Hematopoietic multipotent progenitor cell treated with erythropoietin and hydrocortisone succinate and interleukin-3 and kit ligand, for 6 days (in vitro differentiated cells): ENCODE data around the gene DIO1.

Experiments used
- DNase-seq: peaks from one replicate; pipeline ENCODE4 v3.0.0-alpha.2; 2015

The DIO1 gene

DNA sequence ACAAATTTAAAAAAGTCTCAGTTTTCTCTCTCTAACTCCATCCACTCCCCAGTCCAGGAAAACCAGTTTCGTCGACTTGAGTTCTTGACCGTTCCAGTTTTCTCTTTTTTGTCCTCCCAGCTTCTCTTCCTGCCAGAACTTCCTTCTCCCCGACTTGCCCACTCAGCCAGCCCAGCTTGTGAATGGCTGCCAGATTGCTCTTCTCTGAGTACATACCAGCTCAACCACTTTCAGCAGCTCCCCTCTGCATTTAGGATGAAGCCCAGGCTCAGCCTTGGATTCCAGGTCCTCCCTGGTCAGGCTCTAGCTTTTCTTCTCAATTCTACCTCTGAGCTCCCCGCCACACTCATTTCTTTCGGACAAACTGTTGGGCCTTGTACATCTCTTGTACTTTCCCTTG, 1.4 kb downstream of the DIO1 start:
- no peak for DNase-seq

DNA sequence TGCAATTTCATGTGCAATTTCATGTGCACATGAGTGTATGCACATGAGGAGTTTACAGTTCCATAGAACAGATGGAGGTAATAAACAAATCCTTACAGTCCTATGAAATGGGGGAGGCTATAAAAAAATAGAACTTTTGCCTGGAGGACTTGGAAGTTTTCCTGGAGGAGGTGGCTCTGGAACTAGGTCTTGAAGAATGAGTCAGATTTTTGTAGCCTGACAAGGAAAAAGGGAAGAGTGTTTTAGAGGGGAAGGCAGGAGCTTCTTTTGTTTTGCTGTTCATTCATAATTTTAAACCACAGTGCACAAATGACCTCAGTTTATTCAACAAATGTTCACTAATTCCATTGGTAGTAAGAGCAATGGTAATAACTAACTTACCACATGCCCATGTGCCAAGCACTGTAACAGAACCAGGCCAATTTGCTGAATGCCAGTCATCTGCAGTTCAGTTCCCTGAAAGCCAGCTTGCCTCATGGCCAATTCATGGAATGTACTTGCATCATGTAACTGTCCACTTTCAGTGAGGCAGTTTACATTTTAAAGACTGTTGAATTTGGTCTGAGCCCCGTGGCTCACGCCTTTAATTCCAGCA, 2.7 kb downstream of the DIO1 start:
- DNase-seq: no peak

DNA sequence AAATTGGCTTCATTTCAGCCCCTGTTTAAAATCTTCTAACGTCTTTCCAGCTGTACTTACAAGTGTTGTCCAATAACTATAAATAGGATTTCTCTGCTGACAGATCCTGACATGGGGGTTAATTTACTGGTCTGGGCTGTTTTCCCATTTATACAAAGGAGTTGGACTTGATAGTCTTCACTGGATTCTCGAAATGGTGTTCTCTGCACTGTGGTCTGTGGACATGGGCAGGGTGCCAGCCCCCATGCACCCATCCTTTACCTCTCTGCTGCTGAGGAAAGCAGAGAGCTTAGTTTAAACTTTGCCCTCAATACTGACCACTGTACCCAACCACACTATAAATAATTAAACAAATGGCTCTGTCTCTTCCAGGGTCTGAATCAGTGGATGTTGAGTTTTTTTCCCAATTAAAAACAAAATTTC, 5.2 kb downstream of the DIO1 start:
- DNase-seq: no peak

DNA sequence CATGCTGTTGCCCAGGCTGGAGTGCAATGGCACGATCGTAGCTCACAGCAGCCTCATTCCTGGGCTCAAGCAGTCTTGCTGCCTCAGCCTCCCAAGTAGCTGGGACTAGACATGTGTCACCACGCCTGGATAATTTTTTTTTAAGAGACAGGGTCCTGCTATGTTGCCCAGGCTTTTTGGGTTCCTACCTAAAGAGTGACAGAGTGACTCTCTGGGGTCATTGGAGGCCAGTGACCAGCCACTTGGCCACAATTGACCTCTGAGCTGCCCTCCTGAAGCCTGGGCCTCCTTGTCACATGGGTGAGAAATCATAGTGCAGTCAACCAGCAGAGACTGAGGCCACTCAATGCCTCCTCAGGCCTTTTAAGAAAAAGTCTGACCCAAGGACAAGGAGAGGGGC, 5.7 kb downstream of the DIO1 start:
- DNase-seq: no peak

DNA sequence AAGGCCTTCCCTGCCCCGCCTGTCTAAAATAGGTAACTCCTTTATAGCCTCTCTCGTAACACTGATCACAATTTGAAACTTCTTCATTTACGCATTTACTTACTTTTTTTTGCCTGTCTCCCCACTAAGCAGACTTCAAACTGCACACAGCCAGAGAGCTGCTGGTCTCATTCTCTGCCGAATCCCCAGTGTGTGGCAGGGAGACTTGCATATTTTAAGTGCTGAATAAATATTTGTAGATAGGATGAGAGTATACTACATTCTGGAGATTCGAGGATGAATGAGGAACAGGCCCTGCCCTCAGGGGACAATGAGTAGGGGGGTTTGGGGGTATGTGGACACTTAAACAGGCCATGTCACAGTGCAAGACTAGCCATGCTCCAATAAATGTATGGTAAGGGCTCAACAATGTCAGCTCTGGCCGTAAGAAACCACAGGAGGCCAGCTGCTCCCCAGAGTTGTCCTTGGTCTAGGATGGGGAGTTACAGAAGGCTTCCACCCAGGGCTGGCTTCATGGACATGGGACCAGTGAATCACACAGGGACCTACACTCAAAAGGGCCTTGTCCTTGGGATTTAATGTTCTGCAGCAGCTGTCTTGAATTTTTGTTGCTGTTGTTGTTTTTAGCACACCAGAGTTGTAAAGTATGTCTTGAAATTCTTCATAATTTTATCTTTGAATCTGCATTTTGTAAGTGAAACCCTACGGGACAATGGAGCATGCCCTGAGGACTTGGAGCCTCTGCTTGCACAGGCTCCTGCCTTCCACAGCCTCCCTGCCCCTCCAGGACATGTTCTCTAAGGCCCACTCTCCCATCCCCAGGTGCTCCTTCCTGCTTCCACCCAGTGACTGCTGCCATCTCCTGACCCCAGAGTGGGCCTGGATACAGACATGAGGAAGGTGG, 8.5 kb downstream of the DIO1 start:
- no peak for DNase-seq

DNA sequence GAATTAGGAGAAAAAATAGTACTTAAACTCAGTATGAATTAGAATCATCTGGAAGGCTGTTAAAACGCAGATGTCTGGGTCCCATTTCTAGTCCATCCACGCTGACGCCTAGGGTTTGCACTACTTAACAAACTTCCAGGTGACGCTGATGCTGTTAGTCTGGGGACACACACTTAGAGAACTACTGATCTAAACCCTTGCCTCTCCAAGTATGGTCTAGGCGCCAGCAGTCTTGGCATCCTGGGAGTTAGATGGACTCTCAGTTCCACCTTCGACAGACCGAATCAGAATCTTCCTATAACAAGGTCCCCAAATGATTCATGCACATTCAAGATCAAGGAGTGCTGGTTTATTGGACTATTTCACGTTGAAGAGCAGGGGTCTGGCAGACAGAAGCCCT, 11.5 kb downstream of the DIO1 start:
- no peak for DNase-seq

DNA sequence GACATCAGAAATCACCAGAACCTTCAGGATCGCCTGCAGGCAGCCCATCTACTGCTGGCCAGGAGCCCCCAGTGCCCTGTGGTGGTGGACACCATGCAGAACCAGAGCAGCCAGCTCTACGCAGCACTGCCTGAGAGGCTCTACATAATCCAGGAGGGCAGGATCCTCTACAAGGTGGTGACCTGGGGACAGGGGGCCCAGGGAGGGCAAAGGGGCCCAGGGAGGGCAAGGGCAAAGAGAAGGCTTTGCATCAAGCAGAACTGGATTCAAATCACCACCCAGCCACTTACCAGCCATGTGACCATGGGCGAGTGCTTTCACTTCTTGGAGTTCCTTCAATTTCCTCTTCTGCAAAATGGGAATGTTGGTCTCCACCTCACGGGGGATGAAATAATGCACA, 12.1 kb downstream of the DIO1 start:
- no peak for DNase-seq

DNA sequence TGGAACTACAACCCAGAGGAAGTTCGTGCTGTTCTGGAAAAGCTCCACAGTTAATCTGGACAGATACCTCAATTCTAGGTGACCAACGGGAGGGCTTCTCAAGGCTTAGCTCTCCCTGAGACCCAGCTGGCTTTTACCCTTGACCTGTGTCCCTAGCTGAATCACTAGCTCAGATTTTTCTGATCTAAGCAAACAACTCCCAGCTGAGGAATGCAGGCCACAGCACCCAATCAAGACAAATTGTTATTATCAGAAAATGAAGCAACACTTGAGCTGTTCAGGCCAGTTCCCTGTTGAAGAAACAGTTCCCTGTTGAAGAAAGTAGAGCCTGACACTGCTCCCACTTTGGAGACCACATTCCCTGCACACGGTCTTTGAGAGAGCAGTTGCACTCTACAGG, 16.0 kb downstream of the DIO1 start:
- no peak for DNase-seq

DNA sequence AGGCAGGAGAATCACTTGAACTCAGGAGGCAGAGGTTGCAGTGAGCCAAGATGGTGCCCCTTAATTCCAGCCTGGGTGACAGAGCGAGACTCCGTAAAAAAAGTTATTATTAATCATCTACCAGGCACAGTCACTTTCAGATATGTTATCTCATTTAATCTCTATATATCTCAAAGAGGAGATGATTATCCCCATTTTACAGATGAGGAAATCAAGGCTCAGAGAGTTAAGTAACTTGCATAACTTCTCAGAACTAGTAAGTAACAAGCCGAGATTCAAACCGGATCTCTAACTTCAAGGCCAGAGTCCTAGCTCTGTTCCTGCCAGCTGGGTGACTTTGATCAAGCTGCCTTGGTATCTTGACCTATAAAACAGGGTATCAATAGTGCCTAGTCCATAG, 17.5 kb downstream of the DIO1 start:
- no peak for DNase-seq

DNA sequence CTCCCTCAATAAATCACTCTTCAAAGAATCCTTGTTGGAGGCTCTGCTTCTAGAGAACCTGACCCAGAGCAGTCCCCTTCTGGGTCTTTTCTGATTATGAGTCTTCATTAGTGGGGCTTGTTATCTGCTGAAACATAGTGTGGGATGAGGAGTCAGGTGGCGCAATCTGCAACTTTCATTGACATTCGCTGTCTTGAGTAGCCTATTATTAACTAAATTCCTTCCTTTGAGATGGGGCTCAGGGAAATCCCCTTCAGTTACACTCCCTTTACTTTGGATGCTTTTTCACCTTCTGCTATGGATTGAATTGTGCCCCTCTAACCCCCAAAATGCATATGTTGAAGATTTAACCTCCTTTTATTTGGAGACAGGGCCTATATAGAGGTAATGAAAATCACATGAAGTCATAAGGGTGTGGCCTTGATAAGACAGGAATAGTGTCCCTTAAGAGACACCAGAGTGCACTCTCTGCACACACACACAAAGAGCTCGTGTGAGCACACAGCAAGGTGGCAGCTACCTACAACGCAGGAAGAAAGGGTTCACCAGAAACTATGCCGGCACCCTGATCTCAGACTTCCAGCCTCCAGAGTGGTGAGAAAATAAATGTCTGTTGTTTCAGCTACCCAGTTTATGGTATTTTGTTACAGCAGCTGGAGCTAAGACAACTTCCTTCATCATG, 19.5 kb downstream of the DIO1 start:
- DNase-seq: peak; percentile 42

DNA sequence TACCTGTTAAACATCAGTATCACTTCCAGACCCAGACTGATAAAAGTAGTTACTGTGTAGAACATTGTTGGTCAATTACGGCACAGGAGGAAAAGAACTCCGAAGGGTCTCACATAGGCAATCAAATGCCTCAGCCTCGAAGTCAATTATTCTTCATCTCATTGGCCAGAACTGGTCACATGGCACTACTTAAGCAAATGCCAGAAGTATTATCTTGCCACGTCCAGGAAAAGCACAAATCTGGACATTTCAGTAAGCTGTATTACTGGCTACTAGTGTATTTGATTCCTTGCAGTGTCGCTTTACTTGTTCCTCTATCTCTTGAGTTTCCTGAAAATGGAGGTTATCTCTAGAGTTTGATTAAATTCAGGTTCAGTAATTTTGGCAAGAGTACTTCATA, 24.4 kb downstream of the DIO1 start:
- no peak for DNase-seq

DNA sequence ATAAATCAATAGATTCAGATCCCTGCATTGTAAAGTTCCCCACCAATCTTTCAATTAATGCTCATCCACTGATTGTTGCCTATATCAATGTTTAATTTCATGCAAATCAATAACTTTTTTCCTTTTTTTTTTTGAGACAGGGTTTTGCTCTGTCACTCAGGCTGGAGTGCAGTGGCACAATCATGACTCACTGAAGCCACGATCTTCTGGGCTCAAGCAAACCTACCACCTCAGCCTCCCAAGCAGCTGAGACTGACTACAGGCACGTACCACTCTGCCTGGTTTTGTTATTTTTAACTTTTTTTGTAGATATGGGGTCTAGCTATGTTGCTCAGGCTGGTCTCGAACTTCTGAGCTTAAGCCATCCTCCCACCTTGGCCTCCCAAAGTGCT, 25.7 kb downstream of the DIO1 start:
- DNase-seq: no peak

DNA sequence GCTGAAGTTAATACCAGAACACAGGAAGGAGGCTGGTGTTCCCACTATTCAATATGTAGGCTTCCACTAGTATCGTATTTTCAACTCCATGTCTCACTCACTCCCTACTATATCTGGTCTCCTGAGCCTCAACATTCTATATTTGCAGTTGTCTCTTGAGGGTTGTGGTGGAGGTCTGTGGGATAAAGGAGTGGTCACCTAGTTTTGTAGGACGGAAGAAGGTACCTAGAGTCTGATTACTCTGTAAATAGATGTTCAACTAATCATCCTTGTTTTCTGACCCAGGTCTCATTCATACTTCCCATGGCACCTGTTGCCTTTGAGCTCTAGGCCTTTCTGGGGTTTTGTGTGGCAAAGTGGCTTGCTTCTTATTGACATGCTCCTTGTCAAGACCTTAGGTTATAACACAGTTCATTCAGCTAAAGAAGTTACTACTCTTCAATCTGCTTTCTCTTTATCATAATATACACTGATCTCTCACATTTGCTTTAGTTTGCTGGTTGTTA, 33.4 kb downstream of the DIO1 start:
- DNase-seq: no peak

DNA sequence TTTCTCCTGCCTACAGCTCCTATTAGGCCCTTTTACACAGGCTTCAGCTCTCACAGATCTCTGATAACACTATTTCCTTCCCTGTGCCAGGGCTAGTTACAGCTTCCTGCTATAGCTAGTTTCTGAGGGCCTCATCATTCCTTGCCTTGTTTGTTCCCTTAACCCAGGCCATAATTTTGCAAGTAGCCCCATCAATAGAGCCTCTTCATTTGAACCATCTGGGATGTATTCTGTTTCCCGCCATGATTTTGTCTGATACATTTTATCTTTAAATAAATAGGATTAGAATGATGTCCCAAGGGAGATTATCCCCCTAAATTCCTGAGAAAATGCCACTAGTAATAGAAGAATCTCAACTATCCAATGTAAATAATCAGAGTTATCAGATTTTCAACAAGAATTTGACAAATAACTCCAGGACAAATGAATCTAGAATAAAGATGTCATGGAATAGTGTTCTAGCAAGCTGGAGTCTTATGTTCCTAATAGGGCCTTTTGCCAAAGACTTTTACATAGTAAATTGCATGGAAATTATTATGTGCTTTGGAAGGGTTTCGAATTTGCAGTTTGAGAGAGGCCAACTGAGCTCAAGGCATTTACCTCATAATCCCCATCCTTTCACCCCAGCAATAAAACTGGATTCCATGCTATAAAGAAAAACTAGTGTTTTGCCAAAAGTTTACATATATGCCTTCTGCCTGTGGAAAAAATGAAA, 35.4 kb downstream of the DIO1 start:
- no peak for DNase-seq

DNA sequence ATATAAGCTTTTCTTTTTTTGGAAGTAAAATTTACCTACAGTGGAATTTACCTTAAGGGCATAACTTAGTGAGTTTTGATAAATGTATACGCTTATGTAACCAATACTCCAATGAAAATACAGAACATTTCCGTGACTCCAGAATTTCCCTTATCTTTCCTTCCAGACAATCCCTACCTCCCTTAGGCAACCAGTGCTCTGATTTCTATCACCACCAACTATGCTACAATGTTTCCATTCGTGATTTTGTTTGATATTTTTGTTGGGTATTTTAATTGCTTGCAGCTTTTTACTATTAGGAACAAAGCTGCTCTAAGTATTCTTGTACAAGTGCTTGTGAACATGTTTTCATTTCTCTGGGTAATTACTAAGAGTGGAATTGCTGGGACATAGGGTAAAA, 36.9 kb downstream of the DIO1 start:
- DNase-seq: no peak

DNA sequence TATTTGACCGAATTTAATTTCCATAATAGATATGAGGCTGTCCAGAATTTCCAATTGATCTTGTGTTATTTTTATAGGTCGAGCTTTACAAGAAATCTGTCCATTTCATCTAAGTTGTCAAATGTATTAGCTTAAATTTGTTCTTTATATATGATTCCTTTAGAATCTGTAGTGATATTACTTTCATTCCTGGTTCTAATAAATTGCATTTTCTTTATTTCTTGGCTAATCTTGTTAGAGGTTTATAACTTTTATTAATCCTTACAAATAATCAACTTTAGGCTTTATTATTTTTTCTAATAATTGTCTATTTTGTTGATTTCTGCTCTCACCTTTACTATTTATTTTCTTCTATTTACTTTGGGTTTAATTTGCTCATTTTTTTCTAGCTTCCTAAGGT, 37.5 kb downstream of the DIO1 start:
- DNase-seq: no peak

DNA sequence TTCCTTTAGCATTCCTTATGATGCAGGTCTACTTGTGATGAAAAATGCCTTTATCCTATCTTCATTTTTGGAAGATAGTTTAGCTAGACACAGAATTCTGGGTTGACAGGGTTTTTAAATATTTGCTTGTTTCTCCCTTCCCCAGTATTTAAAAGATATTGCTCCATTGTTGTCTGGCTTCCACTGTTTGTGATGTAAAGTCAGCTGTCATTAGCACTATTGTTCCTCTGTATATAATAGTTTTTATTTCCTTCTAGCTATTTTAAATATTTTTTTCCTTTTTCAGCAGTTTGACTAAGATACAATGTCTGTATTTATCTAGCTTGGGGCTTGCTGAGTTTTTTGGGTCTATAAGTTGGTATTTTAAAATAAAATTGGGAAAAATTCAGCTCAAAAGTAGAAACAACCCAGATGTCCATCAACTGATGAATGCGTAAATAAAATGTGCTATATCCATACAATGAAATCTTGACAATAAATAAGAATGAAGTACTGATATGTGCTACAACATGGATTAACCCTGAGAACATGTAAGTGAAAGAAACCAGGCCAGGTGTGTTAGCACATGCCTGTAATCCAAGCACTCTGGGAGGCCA, 40.3 kb downstream of the DIO1 start:
- no peak for DNase-seq

DNA sequence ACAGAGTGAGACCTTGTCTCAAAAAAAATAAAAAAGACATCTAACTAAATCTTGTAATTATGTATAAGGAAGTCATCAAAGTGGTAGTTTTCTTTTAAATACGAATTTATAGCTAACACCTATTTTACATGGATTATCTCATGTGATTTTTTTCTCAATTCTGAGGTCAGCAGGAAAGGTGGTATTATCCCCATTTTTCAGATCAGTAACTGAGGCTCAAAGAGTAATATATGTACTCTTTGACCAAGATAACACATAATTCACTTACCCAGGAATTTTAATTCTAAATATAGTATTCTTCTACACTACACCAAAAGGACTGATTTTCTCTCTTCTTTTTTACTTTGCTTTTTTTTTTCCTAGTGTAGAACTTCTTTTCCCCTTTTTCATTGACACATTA, 42.4 kb downstream of the DIO1 start:
- DNase-seq: no peak

DNA sequence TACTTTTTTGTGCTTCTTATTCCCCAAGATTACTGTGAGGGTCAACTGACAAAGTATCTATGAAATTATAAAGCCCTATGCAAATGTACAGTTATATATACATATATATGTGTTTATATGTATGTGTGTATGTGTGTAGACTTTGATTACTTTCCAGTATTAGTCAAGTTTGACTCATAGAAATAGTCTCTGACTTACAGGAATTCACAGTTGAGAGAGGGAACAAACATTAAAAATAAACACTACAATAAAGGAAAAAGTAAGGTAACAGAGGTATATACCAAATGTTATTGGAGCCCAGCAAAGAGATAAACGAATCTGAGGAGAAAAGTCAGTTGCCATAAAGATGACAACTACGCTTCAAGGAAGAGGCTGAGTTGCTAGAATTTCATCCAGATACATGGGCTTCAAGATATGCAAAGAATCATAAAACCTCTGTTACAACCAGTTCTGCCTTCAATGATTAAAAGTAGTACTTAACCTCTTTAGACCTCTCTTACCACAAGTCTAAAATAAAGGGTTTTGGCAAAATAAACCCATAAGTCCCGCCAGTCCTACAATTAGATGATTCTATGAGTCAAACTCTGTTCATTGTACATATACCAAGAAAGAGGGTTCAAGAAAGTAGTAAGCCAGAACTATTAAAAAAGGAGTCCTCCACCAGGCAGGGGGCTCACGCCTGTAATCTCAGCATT, 44.3 kb downstream of the DIO1 start:
- DNase-seq: no peak

DNA sequence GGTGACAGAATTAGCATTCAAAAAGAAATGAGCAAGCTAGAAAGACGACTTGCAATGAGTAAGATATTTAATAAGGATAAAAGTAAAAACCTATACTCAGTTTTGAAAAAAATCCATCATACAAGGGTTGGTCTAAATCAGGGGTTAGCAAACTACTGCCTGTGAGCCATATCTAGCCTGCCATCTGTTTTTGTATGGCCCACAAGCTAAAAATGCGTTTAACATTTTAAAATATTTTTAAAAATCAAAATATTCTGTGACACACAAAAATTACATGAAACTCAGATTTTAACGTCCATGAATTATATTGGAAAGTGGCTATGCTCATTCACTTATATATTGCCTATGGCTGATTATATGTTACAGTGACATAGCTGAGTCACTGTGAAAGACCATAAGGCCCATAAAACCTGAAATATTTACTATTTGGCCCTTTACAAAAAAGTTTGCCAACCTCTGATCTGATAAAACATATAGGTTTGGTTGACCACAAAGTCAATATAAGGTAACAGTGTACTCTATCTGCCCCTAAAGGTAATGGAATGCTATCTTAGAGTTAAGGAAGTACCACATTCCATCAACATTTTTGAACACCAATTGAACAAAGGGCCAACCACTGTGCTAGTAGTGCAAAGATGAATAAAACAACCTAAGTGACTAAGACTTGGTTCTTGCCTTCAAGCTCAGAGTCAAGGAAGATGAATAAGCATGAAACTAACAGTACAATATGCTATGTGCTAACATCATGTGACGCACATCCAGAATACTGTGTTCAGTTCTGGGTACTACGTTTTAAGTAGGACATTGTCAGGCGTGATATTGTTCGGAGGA, 48.4 kb downstream of the DIO1 start:
- peak; percentile 66 for DNase-seq

DNA sequence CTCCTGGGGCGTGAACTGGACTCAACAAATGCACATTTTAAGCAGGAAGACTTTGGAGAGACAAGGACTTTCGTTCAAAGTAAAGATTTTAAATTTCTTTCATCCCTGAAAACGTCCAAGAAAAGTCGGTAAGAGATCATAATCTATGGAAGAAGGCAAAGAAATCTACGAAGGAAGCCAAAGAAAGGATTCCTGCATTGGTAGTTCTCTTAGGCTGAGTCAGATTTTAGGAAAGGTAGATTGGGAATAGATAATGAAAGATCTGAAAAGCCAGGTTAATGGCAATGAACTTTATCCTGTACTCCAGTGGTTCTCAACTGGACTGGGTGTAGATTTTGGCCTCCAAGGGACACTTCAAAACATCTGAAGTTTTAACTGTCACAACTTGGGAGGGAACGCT, 49.1 kb downstream of the DIO1 start:
- DNase-seq: no peak
